Ovary (tissue), 3 donors: Measurements from ENCODE around the gene DQX1.

Source experiments
- POLR2A ChIP-seq: fragments of 450-650 bp; IDR thresholded peaks from one replicate; pipeline ENCODE4 v1.6.1; 2017; ENCODE audit warnings: antibody characterized with exemption, mild to moderate bottlenecking, moderate library complexity
- TF ChIP-seq, protein P1 (sequence below), 3 donors: fragments of 450-650 bp in 2 of 3; fragments of 200-600 bp in 1 of 3; IDR thresholded peaks; one replicate each; pipeline versions ENCODE4 v1.5.1 to v1.8.0; 2016 to 2022; ENCODE audit warnings: antibody characterized with exemption in 3 of 3, mild to moderate bottlenecking in 1 of 3
- donor health status: DM: no; HTN: no; CAD: no.

DNA sequence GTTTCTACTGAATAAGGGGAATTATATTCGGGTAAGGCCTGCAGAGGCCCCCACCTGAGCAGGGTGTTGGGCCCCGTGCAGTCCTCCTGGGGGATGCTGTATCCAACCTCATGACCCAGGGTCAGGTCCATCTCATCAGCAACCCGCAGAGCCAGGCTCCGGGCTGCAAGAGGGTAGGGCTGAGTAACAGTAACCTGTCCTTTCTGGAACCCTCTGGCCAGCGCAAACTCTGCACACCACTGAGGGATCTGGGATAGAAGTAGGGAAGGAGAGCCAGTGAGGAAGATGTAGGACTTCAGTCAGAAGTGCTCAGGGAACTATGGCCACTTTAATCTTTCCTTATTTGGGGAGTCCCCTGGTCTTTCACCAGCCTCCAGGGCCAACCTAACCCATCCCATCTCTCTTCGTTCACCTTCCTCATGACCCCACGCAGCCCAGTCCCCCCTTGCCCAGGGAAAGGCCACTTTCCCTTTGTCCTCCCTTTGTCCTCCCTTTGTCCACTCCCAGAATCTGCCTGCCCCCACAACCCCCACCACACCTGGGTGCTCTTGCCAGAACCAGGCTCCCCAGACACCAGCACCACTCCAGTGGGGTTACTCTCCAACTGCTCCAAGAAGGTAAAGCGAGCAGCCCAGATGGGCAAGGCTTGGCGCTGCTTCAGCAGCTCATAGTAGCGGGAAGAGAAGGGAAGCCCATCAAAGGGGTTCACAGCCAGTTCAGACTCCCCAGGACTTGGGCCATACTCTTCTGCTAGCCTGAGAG lies 895 bp downstream of the DQX1 start:
- no peak for TF ChIP-seq POLR2A
- TF ChIP-seq, protein P1, sequence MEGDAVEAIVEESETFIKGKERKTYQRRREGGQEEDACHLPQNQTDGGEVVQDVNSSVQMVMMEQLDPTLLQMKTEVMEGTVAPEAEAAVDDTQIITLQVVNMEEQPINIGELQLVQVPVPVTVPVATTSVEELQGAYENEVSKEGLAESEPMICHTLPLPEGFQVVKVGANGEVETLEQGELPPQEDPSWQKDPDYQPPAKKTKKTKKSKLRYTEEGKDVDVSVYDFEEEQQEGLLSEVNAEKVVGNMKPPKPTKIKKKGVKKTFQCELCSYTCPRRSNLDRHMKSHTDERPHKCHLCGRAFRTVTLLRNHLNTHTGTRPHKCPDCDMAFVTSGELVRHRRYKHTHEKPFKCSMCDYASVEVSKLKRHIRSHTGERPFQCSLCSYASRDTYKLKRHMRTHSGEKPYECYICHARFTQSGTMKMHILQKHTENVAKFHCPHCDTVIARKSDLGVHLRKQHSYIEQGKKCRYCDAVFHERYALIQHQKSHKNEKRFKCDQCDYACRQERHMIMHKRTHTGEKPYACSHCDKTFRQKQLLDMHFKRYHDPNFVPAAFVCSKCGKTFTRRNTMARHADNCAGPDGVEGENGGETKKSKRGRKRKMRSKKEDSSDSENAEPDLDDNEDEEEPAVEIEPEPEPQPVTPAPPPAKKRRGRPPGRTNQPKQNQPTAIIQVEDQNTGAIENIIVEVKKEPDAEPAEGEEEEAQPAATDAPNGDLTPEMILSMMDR (IDR thresholded peaks at IDR 0.05): no peak
